Erythroblast (primary cell): ENCODE data around the gene HMOX1.

Experiments
- GATA1 ChIP-seq: IDR thresholded peaks from 2 replicates; pipeline ENCODE4 v1.6.1; 2011; ENCODE audit warnings: low read depth, mild to moderate bottlenecking, control low read depth, low read length, moderate library complexity
- POLR2A ChIP-seq: IDR thresholded peaks from 2 replicates; pipeline ENCODE4 v1.6.1; 2011; ENCODE audit warnings: mild to moderate bottlenecking, low read length

- peak; percentile 12 for TF ChIP-seq POLR2A
- TF ChIP-seq GATA1: no peak
These were observed 4.0 kb upstream of the HMOX1 start for GRCh38 chr22:35376728-35377472.
